Caki2 (cell line): ENCODE data around the gene PARP8. TPM values are rescaled to one million over a fixed set of nuclear protein-coding genes. Genes with fewer than 3 reads are reported as not detected.
"Not testable (repeated sequence)": the region's sequence is repeated elsewhere in the genome, so short reads cannot be mapped to it uniquely, and the experiment has no call there.

ENCODE experiments used
- DNase-seq: peaks from one replicate; pipeline ENCODE4 v3.0.0-alpha.2; 2015; ENCODE audit warnings: low read depth
- in situ Hi-C: cut with HindIII; loops from 2 replicates; pipeline ENCODE4 v1.10.0; 2016; ENCODE audit warnings: low sequenced_read_pairs, low pct_unique_long_range_greater_than_20kb, mixed read lengths
- total RNA-seq: library from RNA; depleted of rRNA; stranded (reverse); fragments of >200 nt; shearing (Covaris generic); gene quantifications from 2 replicates; pipeline ENCODE4 v1.2.3, GENCODE V29; 2014; ENCODE audit warnings: low replicate concordance; rRNA removed

The PARP8 gene, protein sequence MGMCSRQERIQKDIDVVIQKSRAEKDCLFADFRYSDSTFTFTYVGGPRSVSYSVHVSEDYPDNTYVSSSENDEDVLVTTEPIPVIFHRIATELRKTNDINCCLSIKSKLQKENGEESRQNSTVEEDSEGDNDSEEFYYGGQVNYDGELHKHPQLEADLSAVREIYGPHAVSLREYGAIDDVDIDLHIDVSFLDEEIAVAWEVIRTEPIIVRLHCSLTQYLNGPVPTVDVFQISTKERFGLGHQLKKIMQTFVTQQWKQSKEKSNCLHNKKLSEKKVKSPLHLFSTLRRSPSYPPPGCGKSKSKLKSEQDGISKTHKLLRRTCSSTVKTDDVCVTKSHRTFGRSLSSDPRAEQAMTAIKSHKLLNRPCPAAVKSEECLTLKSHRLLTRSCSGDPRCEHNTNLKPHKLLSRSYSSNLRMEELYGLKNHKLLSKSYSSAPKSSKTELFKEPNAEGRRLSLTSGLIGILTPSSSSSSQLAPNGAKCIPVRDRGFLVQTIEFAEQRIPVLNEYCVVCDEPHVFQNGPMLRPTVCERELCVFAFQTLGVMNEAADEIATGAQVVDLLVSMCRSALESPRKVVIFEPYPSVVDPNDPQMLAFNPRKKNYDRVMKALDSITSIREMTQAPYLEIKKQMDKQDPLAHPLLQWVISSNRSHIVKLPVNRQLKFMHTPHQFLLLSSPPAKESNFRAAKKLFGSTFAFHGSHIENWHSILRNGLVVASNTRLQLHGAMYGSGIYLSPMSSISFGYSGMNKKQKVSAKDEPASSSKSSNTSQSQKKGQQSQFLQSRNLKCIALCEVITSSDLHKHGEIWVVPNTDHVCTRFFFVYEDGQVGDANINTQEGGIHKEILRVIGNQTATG
- total RNA-seq, result 1.7 and 2.7 TPM in 2 replicates

DNA sequence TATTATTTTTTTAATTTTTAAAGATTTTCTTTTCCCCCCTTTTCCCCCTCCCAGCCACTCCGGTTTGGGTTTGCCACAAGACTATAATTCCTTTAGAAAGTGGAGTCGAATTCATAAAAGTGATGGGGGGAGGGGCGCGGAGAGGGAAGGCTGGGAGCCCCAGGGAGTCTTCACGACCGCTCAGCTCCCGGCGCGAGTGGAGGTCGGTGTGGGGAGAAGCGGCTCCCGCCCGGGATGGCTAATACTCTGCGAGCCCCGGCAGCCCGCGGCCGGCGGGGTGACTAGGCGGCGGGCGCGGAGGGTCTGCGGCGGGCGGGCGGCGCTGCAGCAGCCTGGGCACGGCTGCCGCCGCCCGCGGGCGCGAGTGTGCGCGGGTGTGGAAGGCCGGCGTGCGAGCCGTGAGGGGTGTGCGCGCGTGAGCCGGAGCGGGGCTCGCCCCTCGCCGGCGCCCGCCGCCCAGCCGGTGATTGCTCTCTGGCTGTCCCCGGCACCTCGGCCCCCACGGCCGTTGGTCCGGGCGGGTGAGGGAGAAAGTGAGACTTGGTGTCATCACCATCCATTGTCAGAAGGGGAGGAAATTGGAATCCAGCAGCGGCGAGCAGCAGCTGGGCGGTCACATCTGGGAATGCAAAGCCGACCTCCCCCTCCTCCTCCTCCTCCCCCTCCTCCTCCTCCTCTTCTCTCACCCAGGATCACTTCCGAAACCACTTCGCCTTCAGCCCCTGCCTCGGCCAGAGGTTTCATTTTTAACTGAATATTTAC lies at the start of gene PARP8:
Gene PARP8 (plus strand): TSS at position 377 of the 762 bp plus-strand sequence. CDS start 459 bp downstream, outside the sequence.
- in situ Hi-C loops, result no loop called here
- DNase-seq, result peak; percentile 50

DNA sequence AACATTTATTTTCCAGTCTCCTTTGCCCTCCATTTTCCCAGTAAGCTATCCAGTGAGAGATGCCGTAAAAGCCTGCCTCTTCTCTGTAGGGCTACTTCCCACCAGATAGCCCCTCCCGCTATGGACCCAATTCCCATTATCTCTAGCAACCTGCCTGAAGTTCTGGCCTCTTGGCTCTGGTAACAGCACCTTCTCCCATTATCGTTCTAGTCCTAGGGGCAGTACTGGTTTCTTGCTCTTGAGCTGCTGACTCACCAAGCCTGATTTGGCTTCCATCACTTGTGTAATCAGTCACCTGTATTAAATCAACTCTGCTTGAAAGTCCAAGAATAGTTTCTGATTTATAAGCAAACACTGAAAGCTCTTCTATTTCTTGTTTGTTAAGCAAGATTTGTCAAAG lies 42.8 kb upstream of the PARP8 start:
- DNase-seq, result no peak
- in situ Hi-C loops, result no loop called here

DNA sequence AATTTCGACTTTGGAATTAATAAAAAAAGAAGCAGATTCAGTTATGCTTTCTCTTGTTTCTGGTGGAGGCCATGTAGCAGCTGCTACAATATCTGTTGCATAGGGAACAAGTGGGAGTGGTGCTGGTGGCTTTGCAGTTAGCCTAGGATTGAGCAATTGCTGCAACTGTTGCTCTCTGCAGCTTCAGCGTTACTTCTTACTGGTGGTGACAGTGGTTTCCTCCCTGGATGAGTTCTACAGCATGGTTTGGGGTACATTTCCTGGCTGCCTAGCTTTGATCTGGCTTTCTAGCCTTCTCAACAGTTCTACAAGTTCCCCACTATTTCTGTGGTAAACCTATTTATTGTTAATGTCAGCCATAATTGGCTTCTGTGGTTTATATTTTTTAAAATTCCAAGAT lies 31.6 kb upstream of the PARP8 start:
- in situ Hi-C loops, DNase-seq: not testable (repeated sequence)

- DNase-seq, in situ Hi-C loops: not testable (repeated sequence)
Observed at GRCh38 chr5:50637576-50637975, 28.9 kb upstream of the PARP8 start.

DNA sequence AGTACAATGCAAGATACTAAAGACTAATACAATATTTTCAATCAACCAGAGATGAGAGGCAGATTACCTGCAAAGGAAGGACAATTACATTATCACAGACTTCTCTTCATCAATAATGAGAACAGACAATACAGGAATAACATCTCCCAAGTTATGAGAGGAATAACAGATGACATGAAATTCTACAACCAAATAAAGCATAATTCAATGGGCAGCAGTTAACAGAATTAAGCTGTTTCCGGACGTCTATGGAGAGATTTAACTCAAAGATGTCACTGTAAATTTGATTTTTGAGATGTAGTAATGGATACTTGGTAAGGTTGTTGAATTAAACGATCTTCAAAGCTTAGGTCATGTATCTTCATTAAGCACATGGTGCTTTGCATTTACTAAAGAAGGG lies 19.8 kb upstream of the PARP8 start:
- DNase-seq, result no peak
- in situ Hi-C loops, result no loop called here

DNA sequence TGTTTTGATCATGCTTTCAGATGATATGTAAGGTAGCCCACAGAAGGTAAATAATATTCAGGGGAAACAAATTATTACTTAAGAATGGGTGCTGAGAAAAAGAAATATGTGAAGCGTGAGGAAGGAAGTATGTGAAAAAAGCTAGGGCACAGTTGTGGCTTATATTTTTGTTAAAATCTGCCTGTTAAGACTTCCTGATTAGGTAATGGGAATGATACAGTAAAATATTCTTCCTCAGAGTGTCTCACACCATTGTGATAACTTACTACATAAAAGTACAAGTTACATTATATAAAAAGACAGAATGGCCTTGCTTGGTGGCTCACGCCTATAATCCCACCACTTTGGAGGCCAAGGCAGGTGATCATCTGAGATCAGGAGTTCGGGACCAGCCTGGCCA lies 18.7 kb upstream of the PARP8 start:
- DNase-seq, result no peak
- in situ Hi-C loops, result no loop called here

DNA sequence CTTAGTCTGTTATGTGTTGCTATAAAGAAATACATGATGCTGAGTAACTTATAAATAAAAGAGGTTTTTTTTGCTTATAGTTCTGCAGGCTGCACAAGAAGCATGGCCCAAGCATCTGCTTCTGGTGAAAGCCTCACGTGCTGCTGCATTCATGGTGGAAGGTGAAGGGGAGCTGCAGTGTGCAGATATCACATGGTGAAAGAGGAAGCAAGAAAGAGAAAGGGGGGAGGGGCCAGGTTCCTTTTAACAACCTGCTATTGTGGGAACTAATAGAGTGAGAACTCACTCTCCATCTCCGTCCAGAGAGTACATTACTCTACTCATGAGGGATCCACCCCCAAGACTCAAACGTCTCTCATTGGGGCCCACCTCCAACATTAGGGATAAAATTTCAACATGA lies 12.5 kb upstream of the PARP8 start:
- no peak for DNase-seq
- in situ Hi-C loops, result no loop called here

DNA sequence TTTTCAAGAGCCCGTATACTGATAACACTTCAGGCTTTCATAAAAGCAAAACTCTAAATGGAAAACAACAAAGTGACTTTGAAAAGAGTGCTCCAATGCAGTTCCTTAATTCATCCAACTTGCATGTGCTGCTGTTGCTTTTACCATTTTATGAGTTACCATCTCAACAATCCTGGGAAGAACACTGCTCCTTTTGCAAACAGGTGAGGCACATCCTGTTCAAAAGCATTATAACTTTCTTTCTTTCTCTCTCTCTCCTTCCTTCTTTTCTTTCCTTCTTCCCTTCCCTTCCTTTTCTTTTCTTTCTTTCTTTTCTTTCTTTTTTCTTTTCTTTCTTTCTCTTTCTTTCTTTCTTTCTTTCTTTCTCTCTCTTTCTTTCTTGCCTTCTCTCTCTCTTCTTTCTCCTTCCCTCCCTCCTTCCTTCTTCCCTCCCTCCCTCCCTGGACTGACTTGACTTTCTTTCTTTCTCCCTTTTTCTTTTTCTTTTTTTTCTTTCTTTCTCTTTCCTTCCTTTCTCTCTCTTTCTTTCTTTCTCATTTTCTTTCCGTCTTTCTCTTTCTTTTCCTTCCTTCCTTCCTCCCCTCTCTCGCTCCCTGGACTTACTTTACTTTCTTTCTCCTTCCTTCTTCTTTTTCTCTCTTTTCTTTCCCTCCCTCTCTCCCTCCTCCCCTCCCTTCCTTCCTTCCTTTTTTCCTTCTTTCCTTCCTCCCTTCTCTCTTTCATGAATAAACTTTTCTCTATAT lies 11.2 kb upstream of the PARP8 start:
- DNase-seq, result no peak
- in situ Hi-C loops, result no loop called here

DNA sequence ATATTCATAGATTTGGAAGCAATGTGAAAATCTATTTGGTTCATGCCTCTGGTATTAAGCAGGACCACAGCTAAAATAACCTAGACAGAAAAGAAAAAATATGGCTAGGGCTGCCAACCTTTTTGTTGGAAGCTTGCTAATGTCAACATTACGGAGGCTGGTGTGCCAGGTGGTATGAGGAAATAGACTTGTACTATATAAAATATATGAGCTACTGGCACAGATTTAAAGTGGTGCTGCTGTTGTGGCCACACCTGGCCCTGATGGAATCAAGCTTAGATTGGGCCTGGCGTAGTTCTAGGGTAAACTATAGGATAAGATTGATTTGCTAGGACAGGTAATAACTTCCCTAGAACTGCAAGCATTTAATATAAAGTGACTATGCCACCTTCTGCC lies 10.6 kb upstream of the PARP8 start:
- DNase-seq, result peak; percentile 1
- in situ Hi-C loops, result no loop called here

DNA sequence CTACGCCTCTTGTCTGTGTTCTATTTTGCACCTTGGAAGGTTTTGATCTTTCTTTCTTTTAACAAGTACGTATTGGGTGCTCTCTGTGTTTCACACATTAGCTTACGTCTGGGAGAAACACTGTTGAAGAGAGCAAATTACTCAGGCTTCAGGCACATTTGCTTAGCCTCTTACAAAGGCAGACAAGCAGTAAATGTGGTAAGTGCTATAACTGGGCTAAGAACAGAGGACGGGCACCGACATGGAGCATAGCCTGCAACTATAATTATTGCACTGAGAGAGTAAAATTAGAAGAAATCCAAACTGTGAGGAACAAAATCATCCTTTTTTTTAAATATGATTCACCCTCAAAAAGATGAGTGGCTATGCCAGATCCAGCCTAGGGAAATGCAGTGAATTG lies 9.4 kb upstream of the PARP8 start:
- in situ Hi-C loops, result no loop called here
- DNase-seq, result no peak

GRCh38 chr5:50658246-50658645 lies 8.2 kb upstream of the PARP8 start:
- in situ Hi-C loops, result no loop called here
- DNase-seq, result no peak

GRCh38 chr5:50663636-50664035 lies 2.8 kb upstream of the PARP8 start:
- in situ Hi-C loops, result no loop called here

GRCh38 chr5:50665091-50665490 lies 1.3 kb upstream of the PARP8 start:
- in situ Hi-C loops, result no loop called here
- no peak for DNase-seq

More at GRCh38 chr5:50663636-50664035, 2.8 kb upstream of the PARP8 start:
- DNase-seq, result no peak

DNA sequence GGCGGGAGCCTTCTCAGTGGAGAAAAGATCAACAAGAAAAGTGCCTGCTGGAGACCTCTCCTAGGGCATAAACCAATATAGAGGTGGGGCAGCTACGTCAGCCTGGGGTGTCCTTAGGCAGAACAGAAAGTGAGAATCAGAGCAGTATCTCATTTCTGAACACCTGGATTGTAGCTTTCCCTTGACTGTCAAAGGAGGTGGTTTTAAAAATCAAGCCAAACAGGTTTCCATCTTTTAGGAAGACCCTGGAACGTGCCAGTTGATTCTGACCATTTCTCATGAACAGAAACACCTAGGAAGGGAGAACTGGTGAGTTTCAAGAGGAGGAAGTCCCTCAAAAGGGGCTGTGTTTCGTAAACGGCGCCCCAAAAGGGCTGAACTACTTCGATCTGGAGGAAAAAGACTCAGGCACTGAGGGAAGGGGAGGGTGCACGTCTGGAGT lies 655 bp upstream of the PARP8 start:
- DNase-seq, in situ Hi-C loops: not testable (repeated sequence)

- DNase-seq, result peak; percentile 30
- in situ Hi-C loops, result no loop called here
Observed at GRCh38 chr5:50667023-50667652, 701 bp downstream of the PARP8 start.

DNA sequence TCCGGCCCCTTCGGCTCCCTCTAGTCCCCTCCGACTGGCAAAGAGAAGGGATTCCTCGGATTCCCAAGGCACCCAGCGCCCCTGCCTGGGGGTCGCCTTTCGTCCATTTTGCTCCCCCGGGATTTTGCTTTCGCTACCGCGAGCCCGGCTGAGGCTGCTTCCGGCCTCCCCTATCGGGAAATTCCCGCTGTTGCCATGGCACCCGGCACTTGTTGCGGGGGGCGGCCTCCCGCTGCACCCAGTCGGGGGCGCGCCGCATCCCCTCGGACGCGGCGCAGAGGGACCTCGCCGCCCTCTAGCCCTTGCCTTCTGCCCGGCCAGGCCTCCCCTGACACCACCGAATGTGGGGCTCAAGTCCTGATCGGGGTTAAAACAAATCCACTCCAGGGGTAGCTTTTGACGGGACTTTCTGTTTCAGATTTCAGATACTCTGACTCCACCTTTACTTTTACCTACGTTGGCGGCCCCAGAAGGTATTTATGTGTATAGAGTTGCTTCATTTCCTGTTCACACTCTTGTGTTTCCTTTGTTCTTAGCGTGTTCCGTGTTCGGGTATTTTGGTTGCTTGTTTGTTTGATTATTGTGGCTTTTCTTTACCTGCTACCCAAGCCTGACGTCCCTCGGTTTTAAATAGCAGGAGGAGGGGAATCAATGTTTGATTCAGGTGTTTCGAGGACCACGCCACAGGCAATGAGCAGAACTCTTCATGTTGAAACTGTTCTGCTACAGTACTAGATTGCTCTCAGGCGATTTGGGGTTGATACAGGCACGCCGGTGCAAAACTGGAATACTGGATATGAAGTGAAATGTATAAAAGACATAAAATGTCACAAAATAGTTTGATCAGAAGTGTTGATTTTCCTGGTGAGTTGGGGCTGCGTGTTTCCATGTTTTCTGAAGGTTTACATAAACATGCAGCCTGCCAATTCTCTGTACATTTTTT lies 1.5 kb downstream of the PARP8 start:
- DNase-seq, result peak; percentile 69
- in situ Hi-C loops, result no loop called here
